ENCODE data around the gene FLCN. TPM values are rescaled to one million over a fixed set of nuclear protein-coding genes. Genes with fewer than 3 reads are reported as not detected.

Gene FLCN
- total and polyA plus RNA-seq, 4 donors = 31.4 to 118 (median 80.1) TPM

GRCh38 chr17:17231621-17232302, 5.2 kb downstream of the FLCN start:
- TF ChIP-seq, protein P1, sequence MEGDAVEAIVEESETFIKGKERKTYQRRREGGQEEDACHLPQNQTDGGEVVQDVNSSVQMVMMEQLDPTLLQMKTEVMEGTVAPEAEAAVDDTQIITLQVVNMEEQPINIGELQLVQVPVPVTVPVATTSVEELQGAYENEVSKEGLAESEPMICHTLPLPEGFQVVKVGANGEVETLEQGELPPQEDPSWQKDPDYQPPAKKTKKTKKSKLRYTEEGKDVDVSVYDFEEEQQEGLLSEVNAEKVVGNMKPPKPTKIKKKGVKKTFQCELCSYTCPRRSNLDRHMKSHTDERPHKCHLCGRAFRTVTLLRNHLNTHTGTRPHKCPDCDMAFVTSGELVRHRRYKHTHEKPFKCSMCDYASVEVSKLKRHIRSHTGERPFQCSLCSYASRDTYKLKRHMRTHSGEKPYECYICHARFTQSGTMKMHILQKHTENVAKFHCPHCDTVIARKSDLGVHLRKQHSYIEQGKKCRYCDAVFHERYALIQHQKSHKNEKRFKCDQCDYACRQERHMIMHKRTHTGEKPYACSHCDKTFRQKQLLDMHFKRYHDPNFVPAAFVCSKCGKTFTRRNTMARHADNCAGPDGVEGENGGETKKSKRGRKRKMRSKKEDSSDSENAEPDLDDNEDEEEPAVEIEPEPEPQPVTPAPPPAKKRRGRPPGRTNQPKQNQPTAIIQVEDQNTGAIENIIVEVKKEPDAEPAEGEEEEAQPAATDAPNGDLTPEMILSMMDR (IDR thresholded peaks at IDR 0.05; ENCODE audit: control extremely low read depth, extremely low read depth) = no peak
- ATAC-seq (ENCODE audit: insufficient read depth, low FRiP score) (no peak), DNase-seq (no peak)
- Histone ChIP-seq H3K4me3 (no peak overlapping the region), H3K9me3 (ENCODE audit: control insufficient read depth in 4 of 4, insufficient read depth in 3 of 4, low read length in 3 of 4) (no peaks in the 10 kb centered on the region), H3K27ac (ENCODE audit: low read depth in 1 of 2, low read length in 1 of 2) (no peak overlapping the region), H3K36me3 (ENCODE audit: control insufficient read depth in 4 of 4, insufficient read depth in 4 of 4, low read length in 4 of 4) (peaks cover 5 to 57% (median 18%) of the 10 kb centered on the region in 4 donors), H3K9ac (ENCODE audit: insufficient read depth in 1 of 2, low read length in 2 of 2) (no peak overlapping the region), H3K27me3 (ENCODE audit: control insufficient read depth in 3 of 3, insufficient read depth in 3 of 3, low read length in 2 of 3) (no peaks in the 10 kb centered on the region), H3K4me1 (ENCODE audit: control insufficient read depth in 5 of 5, insufficient read depth in 5 of 5, low read length in 5 of 5) (peaks cover 0 to 18% (median 7%) of the 10 kb centered on the region in 5 donors)
- 86 to 90% methylated on average over 16 of the region's 16 CpGs for WGBS, 2 donors

- ATAC-seq (ENCODE audit: insufficient read depth, low FRiP score) (no peak), DNase-seq (no peak)
- Histone ChIP-seq H3K36me3 (ENCODE audit: control insufficient read depth in 4 of 4, insufficient read depth in 4 of 4, low read length in 4 of 4) (peaks cover 18 to 74% (median 28%) of the 10 kb centered on the region in 4 donors), H3K4me1 (ENCODE audit: control insufficient read depth in 5 of 5, insufficient read depth in 5 of 5, low read length in 5 of 5) (peaks cover 0 to 5% (median 0%) of the 10 kb centered on the region in 5 donors), H3K9ac (ENCODE audit: insufficient read depth in 1 of 2, low read length in 2 of 2) (no peak overlapping the region), H3K27me3 (ENCODE audit: control insufficient read depth in 3 of 3, insufficient read depth in 3 of 3, low read length in 2 of 3) (no peaks in the 10 kb centered on the region), H3K27ac (ENCODE audit: low read depth in 1 of 2, low read length in 1 of 2) (no peak overlapping the region), H3K4me3 (no peak overlapping the region), H3K9me3 (ENCODE audit: control insufficient read depth in 4 of 4, insufficient read depth in 3 of 4, low read length in 3 of 4) (no peaks in the 10 kb centered on the region)
- WGBS, 2 donors = 91 to 93% methylated on average over 26 of the region's 26 CpGs
- TF ChIP-seq, protein P1 (IDR thresholded peaks at IDR 0.05; ENCODE audit: control extremely low read depth, extremely low read depth) = no peak
Measured at GRCh38 chr17:17229416-17230384, 7.3 kb downstream of the FLCN start.

- Histone ChIP-seq H3K27me3 (ENCODE audit: control insufficient read depth in 3 of 3, insufficient read depth in 3 of 3, low read length in 2 of 3) (no peaks in the 10 kb centered on the region), H3K9ac (ENCODE audit: insufficient read depth in 1 of 2, low read length in 2 of 2) (no peak overlapping the region), H3K4me1 (ENCODE audit: control insufficient read depth in 5 of 5, insufficient read depth in 5 of 5, low read length in 5 of 5) (peaks cover 0 to 5% (median 0%) of the 10 kb centered on the region in 5 donors), H3K36me3 (ENCODE audit: control insufficient read depth in 4 of 4, insufficient read depth in 4 of 4, low read length in 4 of 4) (peaks cover 25 to 83% (median 35%) of the 10 kb centered on the region in 4 donors), H3K4me3 (no peak overlapping the region), H3K27ac (ENCODE audit: low read depth in 1 of 2, low read length in 1 of 2) (peak overlapping the region in 1 of 2 donors; percentile 79), H3K9me3 (ENCODE audit: control insufficient read depth in 4 of 4, insufficient read depth in 3 of 4, low read length in 3 of 4) (no peaks in the 10 kb centered on the region)
- no peak for ATAC-seq (ENCODE audit: insufficient read depth, low FRiP score)
- WGBS, 2 donors = 93% methylated on average over 17 of the region's 17 CpGs
- DNase-seq = no peak
- TF ChIP-seq, protein P1 (IDR thresholded peaks at IDR 0.05; ENCODE audit: control extremely low read depth, extremely low read depth) = no peak
Measured at GRCh38 chr17:17228521-17229279, 8.3 kb downstream of the FLCN start.

All from lung (tissue), 12 donors.